Activated CD8-positive, alpha-beta T cell treated with anti-CD3 and anti-CD28 coated beads, Interleukin-2, amount 10 ng/mL, durations not matched to agents 7 days and 5 days (primary cell): ENCODE measurements around the gene PJA2. TPM values are rescaled to one million over a fixed set of nuclear protein-coding genes. Genes with fewer than 3 reads are reported as not detected.
"Not testable (repeated sequence)": the region's sequence is repeated elsewhere in the genome, so short reads cannot be mapped to it uniquely, and the experiment has no call there.

ENCODE experiments used
- ATAC-seq: fragments of 150-1000 bp; cut with Tn5 transposase; one replicate; pipeline ENCODE4 v1.10.0; 2021; ENCODE audit warnings: moderate library complexity
- CTCF ChIA-PET: fragments of 350-600 bp; sonication (Branson Sonifier 250); formaldehyde crosslinking; loops from one replicate; lab custom pipeline; 2021; ENCODE audit warnings: antibody characterized with exemption; lab: Charles Lee
- POLR2A ChIA-PET: fragments of 350-600 bp; sonication (Branson Sonifier 250); formaldehyde crosslinking; loops from one replicate; lab custom pipeline; 2021; ENCODE audit warnings: antibody characterized with exemption; lab: Charles Lee
- DNase-seq: peaks from one replicate; pipeline ENCODE4 v3.0.0-alpha.2; 2020
- H3K27ac Mint-ChIP-seq: one replicate; pipeline ENCODE4 v1.8.0; 2021; ENCODE audit warnings: mild to moderate bottlenecking, mixed read lengths
- H3K27me3 Mint-ChIP-seq: one replicate; pipeline ENCODE4 v1.8.0; 2021; ENCODE audit warnings: low read depth, mixed read lengths
- H3K36me3 Mint-ChIP-seq: one replicate; pipeline ENCODE4 v1.8.0; 2021; ENCODE audit warnings: low read depth, mixed read lengths
- H3K4me1 Mint-ChIP-seq: one replicate; pipeline ENCODE4 v1.8.0; 2021; ENCODE audit warnings: low read depth, mixed read lengths
- H3K4me3 Mint-ChIP-seq: one replicate; pipeline ENCODE4 v1.8.0; 2021; ENCODE audit warnings: mild to moderate bottlenecking, mixed read lengths
- H3K9me3 Mint-ChIP-seq: one replicate; pipeline ENCODE4 v1.8.0; 2022; ENCODE audit warnings: mixed read lengths; ENCODE audit not compliant: insufficient read depth
- total RNA-seq, 2 experiments: library from RNA; stranded (reverse); gene quantifications; one replicate each; pipeline ENCODE4 v1.2.3, GENCODE V29; 2021

The PJA2 gene
- 10 to 100 TPM; 50.2 to 53.5 TPM for total RNA-seq

- Mint-ChIP-seq H3K27me3 (no peaks in the 10 kb centered on the region), H3K27ac (peak within 1 kb of the TSS; percentile 100), H3K4me1 (peaks cover 32% of the 10 kb centered on the region), H3K36me3 (peaks cover 24% of the 10 kb centered on the region), H3K4me3 (peak within 1 kb of the TSS; percentile 100), H3K9me3 (peaks cover 6% of the 10 kb centered on the region)
- ChIA-PET POLR2A (interaction anchor here (0.6 to 2.6 kb wide), 4 partner anchors 10 to 1331 kb away, joined by 3 to 15 read pairs (median 8); partner anchors contain the start of genes FBXL17 and MAN2A1), CTCF (interaction anchor here (1.0 kb wide), 1 partner anchor 279 kb away, joined by 6 read pairs; the partner anchor contains the start of gene MAN2A1)
- DNase-seq (peak; percentile 97), ATAC-seq (peak; percentile 86)
Measured at GRCh38 chr5:109409844-109410388, at the start of gene PJA2. Gene PJA2, minus strand, starts transcription at chr5:109409974. Its CDS starts 26,541 bp downstream, at chr5:109383433.

- H3K36me3 Mint-ChIP-seq = no peaks in the 10 kb centered on the region
- H3K27ac Mint-ChIP-seq = no peak overlapping the region
- no peak overlapping the region for H3K4me3 Mint-ChIP-seq
- DNase-seq (no peak), ATAC-seq (peak; percentile 53)
- H3K9me3 Mint-ChIP-seq = no peaks in the 10 kb centered on the region
- peaks cover 4% of the 10 kb centered on the region for H3K27me3 Mint-ChIP-seq
- CTCF ChIA-PET = interaction anchor here (0.8 kb wide), 1 partner anchor 10 kb away, joined by 3 read pairs; no protein-coding TSS in a partner anchor
- H3K4me1 Mint-ChIP-seq = peaks cover 6% of the 10 kb centered on the region
- POLR2A ChIA-PET = no interaction called here
Measured at GRCh38 chr5:109455598-109456096, 45.9 kb upstream of the PJA2 start.

GRCh38 chr5:109454731-109455505 lies 45.1 kb upstream of the PJA2 start:
- ATAC-seq (no peak), DNase-seq (no peak)
- H3K27me3 Mint-ChIP-seq = peaks cover 4% of the 10 kb centered on the region
- POLR2A ChIA-PET = no interaction called here
- no peaks in the 10 kb centered on the region for H3K9me3 Mint-ChIP-seq
- no peak overlapping the region for H3K4me3 Mint-ChIP-seq
- peaks cover 6% of the 10 kb centered on the region for H3K4me1 Mint-ChIP-seq
- H3K36me3 Mint-ChIP-seq = no peaks in the 10 kb centered on the region
- CTCF ChIA-PET = interaction anchor here (0.8 kb wide), 1 partner anchor 10 kb away, joined by 3 read pairs; no protein-coding TSS in a partner anchor
- no peak overlapping the region for H3K27ac Mint-ChIP-seq

GRCh38 chr5:109453251-109453650 lies 43.5 kb upstream of the PJA2 start:
- ATAC-seq (no peak), DNase-seq (no peak)
- ChIA-PET POLR2A (no interaction called here), CTCF (no interaction called here)
- Mint-ChIP-seq H3K27me3 (peaks cover 2% of the 10 kb centered on the region), H3K4me3 (no peak overlapping the region), H3K4me1 (peaks cover 6% of the 10 kb centered on the region), H3K36me3 (no peaks in the 10 kb centered on the region), H3K27ac (no peak overlapping the region), H3K9me3 (no peaks in the 10 kb centered on the region)

- Mint-ChIP-seq H3K27me3 (peaks cover 2% of the 10 kb centered on the region), H3K27ac (no peak overlapping the region), H3K4me3 (no peak overlapping the region), H3K4me1 (peaks cover 6% of the 10 kb centered on the region), H3K36me3 (no peaks in the 10 kb centered on the region), H3K9me3 (no peaks in the 10 kb centered on the region)
- no peak for DNase-seq
- ATAC-seq = no peak
- ChIA-PET POLR2A (no interaction called here), CTCF (no interaction called here)
Measured at GRCh38 chr5:109452661-109453060, 42.9 kb upstream of the PJA2 start.

GRCh38 chr5:109451146-109451545 lies 41.4 kb upstream of the PJA2 start:
- POLR2A ChIA-PET = no interaction called here
- ATAC-seq (no peak), DNase-seq (no peak)
- Mint-ChIP-seq H3K9me3 (no peaks in the 10 kb centered on the region), H3K36me3 (no peaks in the 10 kb centered on the region), H3K4me1 (peaks cover 6% of the 10 kb centered on the region), H3K27ac (no peak overlapping the region), H3K27me3 (peaks cover 2% of the 10 kb centered on the region), H3K4me3 (no peak overlapping the region)
- CTCF ChIA-PET = no interaction called here

GRCh38 chr5:109450129-109450877 lies 40.5 kb upstream of the PJA2 start:
- H3K27ac Mint-ChIP-seq = no peak overlapping the region
- H3K36me3 Mint-ChIP-seq = no peaks in the 10 kb centered on the region
- H3K4me3 Mint-ChIP-seq = no peak overlapping the region
- DNase-seq (no peak), ATAC-seq (no peak)
- H3K4me1 Mint-ChIP-seq = peaks cover 2% of the 10 kb centered on the region
- CTCF ChIA-PET = no interaction called here
- H3K27me3 Mint-ChIP-seq = no peaks in the 10 kb centered on the region
- POLR2A ChIA-PET = no interaction called here
- no peaks in the 10 kb centered on the region for H3K9me3 Mint-ChIP-seq

- H3K4me3 Mint-ChIP-seq = no peak overlapping the region
- CTCF ChIA-PET = no interaction called here
- DNase-seq (no peak), ATAC-seq (no peak)
- H3K27ac Mint-ChIP-seq = no peak overlapping the region
- H3K27me3 Mint-ChIP-seq = no peaks in the 10 kb centered on the region
- POLR2A ChIA-PET = no interaction called here
- no peaks in the 10 kb centered on the region for H3K9me3 Mint-ChIP-seq
- H3K4me1 Mint-ChIP-seq = no peaks in the 10 kb centered on the region
- no peaks in the 10 kb centered on the region for H3K36me3 Mint-ChIP-seq
Measured at GRCh38 chr5:109448838-109449237, 39.1 kb upstream of the PJA2 start.

GRCh38 chr5:109439590-109439989 lies 29.8 kb upstream of the PJA2 start:
- ChIA-PET CTCF (no interaction called here), POLR2A (no interaction called here)
- Mint-ChIP-seq H3K27ac (no peak overlapping the region), H3K4me1 (no peaks in the 10 kb centered on the region), H3K9me3 (no peaks in the 10 kb centered on the region), H3K27me3 (peaks cover 2% of the 10 kb centered on the region), H3K4me3 (no peak overlapping the region), H3K36me3 (no peaks in the 10 kb centered on the region)
- ATAC-seq (no peak), DNase-seq (no peak)

GRCh38 chr5:109426075-109426474 lies 16.3 kb upstream of the PJA2 start:
- DNase-seq = no peak
- CTCF ChIA-PET = no interaction called here
- Mint-ChIP-seq H3K36me3 (no peaks in the 10 kb centered on the region), H3K27me3 (no peaks in the 10 kb centered on the region), H3K9me3 (no peaks in the 10 kb centered on the region), H3K4me1 (no peaks in the 10 kb centered on the region), H3K4me3 (no peak overlapping the region), H3K27ac (no peak overlapping the region)
- POLR2A ChIA-PET = no interaction called here
- no peak for ATAC-seq

- H3K36me3 Mint-ChIP-seq, H3K27me3 Mint-ChIP-seq, H3K4me3 Mint-ChIP-seq, ATAC-seq, H3K27ac Mint-ChIP-seq, H3K4me1 Mint-ChIP-seq, POLR2A ChIA-PET, H3K9me3 Mint-ChIP-seq, DNase-seq: not testable (repeated sequence)
- CTCF ChIA-PET = interaction anchor here (0.6 kb wide), 1 partner anchor 231 kb away, joined by 3 read pairs; no protein-coding TSS in a partner anchor
Measured at GRCh38 chr5:109425521-109425920, 15.7 kb upstream of the PJA2 start.
